ENCODE data around the gene RGMB.
"Not testable (repeated sequence)": the region's sequence is repeated elsewhere in the genome, so short reads cannot be mapped to it uniquely, and the experiment has no call there.

RGMB gene, protein sequence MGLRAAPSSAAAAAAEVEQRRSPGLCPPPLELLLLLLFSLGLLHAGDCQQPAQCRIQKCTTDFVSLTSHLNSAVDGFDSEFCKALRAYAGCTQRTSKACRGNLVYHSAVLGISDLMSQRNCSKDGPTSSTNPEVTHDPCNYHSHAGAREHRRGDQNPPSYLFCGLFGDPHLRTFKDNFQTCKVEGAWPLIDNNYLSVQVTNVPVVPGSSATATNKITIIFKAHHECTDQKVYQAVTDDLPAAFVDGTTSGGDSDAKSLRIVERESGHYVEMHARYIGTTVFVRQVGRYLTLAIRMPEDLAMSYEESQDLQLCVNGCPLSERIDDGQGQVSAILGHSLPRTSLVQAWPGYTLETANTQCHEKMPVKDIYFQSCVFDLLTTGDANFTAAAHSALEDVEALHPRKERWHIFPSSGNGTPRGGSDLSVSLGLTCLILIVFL

DNA sequence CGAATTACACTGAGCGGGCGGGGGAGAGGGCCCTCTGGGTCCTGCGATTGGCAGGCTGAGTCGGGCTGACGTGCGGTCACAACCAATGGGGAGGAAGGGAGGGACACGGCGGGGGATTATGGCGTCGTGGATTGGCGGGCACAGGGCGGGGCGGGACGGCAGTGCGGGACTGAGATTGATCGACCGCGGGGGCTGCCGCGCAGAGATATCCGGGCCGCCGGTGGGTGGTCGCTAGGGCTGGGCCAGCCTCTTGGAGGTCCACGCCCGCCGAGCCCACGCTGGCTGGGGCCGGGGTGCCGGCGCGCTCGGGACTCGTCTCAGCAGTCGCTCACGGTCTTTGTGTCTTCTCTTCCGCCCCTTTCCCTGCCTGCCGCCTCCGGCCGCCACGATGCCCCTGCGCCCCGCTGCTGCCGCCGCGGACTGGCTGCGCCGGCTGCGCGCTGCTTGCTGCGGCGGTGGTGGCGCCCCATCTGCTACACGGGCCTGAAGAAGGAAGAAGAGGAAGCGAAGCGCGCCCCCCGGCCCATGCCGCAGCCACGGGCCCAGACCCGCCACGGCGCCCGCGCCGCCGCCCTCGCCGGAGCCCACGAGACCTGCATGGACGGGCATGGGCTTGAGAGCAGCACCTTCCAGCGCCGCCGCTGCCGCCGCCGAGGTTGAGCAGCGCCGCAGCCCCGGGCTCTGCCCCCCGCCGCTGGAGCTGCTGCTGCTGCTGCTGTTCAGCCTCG, at the start of gene RGMB:
Gene RGMB, plus strand, starts transcription at position 200 of the 728 bp plus-strand sequence. Its CDS starts 408 bp downstream, at position 608.
- peak; percentile 95 for DNase-seq (ENCODE audit: low spot score)

DNA sequence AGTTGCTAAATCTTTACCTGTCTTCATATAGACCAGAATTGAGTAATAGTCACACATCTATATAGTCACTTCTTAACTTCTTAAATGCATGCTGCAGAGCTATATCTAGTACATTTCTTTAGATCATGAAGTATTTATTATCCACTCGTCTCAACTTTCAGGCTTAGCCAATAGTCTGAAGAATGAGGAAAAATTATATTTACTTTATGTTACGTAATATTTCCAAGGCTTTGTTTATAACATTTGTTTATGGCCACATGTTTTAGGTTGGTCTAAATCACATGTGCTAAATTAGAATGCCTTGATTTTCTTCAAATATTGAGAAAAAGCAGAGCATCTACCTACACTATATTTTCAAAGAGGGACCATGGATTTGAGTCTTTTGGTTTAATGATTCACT, 47.2 kb upstream of the RGMB start:
- DNase-seq (ENCODE audit: low spot score), result no peak

DNA sequence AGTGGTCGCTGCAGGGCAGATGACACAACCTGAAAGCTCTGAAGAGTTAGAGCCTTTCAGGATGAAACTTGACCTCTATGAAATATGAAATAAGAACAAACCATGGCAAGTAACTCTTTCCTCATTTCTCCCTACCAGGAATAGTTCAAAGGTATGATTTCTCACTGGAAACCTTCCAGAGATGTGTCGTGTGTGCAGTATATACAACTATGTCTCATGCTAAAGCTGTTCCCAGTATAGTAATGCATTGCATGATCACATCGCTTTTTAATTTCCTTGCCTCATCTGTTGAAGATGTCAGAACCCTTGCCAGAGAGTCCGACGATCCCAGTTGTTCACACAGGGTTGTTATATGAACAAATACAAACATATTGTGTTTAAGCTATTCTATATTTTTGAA, 45.8 kb upstream of the RGMB start:
- DNase-seq (ENCODE audit: low spot score), result no peak

DNA sequence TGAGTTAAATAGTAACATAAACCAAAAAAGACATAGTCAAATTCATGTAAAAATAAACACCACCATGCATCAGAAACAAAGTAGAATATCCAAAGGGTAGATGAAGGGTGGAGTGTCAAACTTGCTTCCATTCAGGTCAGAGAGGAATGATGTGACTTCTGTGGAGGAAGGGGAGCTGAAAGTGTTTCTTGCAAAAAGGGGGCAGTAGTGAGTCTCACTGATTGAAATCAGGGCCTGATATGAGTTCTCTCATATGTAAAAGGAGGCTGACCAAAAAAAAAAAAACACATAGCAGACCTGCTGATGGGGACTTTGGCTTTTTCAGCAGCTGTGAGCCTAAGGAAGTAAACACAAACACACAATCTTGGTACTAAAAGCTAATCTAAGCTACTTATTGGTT, 38.8 kb upstream of the RGMB start:
- DNase-seq (ENCODE audit: low spot score), result no peak

DNA sequence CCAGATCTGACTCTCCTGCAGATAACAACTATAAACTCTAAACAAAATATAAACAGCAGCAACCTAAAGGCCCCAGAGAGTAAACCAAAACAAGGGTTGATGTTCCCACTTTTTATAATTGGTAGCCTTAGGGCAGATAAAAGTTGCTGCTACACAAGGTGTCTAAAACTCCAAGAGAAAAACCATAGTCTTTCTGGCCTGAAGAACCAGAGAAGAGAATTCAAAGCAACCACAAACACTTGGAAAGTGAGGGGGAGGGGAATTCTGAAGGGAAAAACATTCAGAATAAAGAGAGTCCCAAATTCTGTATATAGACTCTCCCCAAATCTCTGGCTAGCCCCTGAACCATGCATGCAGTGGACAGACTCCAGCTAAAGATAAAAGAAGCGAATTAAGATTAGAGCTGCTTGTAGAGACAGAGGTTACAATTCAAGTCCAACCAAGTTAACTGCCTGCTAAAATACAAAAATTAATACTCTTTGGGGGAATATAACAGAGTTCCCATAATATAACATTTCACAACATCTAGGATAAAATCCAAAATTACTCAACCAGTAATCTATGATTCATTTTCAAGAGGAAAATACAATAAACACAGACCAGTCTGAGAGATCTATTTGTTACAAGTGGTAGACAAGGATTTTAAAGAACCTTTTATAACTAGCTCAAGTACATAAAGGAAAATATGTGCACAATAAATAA, 37.5 kb upstream of the RGMB start:
- no peak for DNase-seq (ENCODE audit: low spot score)

DNA sequence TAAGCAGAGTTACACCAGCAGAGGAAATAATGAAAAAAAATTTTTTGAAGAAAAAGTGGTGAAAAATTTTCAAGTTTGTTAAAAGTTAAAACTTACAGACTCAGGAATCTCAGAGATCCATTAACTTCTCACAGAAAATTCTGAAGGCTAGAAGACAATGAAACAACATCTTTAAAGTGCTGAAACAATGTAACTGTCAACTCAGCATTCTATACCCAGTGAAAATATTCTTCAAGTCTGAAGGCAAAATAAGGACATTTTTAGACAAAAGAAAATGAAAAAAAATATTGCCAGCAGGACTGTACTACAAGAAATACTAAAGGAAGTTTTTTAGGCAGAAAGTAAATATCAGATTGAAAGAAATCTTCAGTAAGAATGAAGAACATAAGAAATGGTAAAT, 36.7 kb upstream of the RGMB start:
- no peak for DNase-seq (ENCODE audit: low spot score)

DNA sequence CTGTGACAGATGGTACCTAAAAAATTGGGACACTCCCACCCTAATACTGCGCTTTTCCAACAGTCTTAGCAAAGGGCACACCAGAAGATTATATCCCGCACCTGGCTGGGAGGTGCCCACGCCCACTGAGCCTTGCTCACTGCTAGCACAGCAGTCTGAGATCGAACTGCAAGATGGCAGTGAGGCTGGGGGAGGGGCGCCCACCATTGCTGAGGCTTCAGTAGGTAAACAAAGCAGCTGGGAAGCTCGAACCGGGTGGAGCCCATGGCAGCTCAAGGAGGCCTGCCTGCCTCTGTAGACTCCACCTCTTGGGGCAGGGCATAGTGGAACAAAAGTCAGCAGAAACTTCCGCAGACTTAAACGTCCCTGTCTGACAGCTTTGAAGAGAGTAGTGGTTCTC, 36.0 kb upstream of the RGMB start:
- not testable (repeated sequence) for DNase-seq (ENCODE audit: low spot score)

DNA sequence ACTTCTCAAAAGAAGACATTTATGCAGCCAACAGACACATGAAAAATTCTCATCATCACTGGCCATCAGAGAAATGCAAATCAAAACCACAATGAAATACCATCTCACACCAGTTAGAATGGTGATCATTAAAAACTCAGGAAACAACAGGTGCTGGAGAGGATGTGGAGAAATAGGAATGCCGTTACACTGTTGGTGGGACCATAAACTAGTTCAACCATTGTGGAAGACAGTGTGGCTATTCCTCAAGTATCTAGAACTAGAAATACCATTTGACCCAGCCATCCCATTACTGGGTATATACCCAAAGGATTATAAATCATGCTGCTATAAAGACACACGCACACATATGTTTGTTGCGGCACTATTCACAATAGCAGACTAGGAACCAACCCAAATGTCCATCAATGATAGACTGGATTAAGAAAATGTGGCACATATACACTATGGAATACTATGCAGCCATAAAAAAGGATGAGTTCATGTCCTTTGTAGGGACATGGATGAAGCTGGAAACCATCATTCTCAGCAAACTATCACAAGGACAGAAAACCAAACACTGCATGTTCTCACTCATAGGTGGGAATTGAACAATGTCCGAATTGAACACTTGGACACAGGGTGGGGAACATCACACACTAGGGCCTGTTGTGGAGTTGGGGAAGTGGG, 34.8 kb upstream of the RGMB start:
- DNase-seq (ENCODE audit: low spot score), result not testable (repeated sequence)

DNA sequence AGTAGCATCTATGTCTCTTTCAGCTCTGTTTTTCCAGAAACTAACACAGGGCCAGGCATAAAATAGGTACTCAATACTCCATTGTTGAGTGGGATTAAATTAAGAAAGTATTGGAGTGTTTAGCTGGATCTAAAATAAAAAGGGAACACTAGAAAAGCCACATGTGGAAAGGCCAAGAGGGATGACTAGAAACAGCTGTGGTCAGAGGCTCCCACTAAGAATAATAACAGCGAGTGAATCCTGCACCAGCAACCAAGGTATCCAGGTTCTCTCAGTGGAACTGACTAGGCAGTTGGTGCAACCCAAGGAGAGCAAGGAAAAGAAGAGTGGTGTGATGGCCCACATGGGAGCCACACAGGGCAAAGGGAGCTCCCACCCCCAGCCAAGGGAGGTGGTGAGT, 31.5 kb upstream of the RGMB start:
- no peak for DNase-seq (ENCODE audit: low spot score)

DNA sequence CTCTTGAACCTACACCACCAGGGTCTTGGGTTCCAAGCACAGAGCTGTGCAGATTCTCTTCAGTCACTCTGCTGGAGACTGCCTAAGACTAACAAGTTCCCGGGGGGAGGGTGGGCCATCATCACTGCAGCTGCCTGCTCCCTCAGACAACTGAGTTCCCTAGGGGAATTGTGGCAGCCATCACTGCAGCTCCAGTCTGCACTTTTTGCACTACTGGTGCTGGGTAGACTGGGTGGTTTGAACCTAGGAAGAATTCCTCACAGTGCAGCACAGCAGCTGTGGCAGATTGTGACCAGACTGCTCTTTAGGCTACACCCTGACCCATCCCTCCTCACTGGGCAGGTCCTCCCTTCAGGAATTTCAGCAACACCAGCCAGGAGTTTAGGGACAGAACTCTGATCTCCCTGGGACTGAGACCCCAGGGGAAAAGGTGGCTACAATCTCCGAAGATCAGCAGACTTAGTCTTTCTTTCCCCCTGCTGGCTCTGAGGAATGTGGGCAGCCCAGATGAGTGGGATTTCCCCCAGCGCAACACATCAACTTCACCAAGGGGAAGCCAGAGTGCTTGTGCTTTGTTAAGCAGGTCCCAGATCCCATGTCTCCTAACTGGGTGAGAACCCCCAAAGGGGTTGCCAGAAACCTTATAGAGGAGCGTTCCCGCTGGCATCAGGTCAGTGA, 30.9 kb upstream of the RGMB start:
- no peak for DNase-seq (ENCODE audit: low spot score)

DNA sequence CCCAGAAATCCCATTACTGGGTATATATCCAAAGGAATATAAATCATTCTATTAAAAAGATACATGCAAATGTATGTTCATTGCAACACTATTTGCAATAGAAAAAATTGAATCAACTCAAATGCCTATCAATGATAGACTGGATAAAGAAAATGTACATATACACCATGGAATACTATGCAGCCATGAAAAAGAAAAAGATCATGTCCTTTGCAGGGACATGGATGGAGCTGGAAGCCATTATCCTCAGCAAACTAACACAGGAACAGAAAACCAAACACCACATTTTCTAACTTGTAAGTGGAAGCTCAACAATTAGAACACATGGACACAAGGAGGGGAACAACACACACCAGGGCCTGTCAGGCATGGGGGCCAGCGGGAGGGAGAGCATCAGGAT, 25.2 kb upstream of the RGMB start:
- DNase-seq (ENCODE audit: low spot score), result not testable (repeated sequence)

DNA sequence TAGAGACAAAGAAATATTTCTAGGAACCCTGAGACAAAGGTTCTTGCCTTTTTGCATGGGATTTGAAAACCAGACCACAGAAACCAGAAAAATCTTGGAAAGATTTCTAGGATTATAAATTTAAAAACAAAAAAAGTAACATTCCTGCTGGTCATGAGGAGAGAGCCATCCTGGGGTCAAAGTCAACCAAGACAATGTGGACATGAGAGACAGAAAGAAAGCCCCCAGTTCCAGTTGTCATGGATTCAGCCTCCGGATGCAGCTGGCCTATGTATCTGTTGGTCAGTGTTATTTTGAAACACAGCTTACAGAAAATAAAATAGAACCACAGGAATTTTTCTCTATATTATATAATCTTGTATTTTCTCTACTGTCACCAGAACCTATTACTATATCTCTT, 24.4 kb upstream of the RGMB start:
- no peak for DNase-seq (ENCODE audit: low spot score)

DNA sequence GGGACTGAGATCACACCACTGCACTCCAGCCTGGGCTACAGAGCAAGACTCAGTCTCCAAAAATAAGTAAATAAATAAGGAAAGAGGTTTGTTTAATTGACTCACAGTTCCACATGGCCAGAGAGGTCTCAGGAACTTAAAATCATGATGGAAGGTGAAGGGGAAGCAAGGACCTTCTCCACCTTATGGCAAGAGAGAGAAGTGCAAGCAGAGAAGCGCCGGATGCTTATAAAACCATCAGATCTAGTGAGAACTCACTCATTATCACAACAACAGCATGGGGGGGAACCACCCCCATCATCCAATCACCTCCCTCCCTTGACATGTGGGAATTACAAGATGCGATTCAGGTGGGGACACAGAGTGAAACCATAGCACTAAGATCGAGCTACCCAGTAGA, 22.8 kb upstream of the RGMB start:
- DNase-seq (ENCODE audit: low spot score), result peak; percentile 1

DNA sequence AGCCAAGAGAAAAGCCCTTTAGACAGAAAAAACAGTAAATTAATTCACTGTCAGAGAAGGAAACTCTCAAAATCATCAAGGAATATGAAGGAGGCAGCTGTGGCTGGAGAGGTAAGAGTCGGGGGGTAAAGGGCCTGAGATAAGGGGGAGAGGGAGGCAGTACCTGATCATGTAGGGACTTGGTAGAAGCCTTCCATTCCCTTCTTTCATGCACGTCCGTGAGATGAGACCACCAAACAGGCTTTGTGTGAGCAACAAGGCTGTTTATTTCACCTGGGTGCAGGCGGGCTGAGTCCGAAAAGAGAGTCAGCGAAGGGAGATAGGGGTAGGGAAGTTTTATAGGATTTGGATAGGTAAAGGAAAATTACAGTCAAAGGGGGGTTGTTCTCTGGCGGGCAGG, 21.1 kb upstream of the RGMB start:
- DNase-seq (ENCODE audit: low spot score), result not testable (repeated sequence)

DNA sequence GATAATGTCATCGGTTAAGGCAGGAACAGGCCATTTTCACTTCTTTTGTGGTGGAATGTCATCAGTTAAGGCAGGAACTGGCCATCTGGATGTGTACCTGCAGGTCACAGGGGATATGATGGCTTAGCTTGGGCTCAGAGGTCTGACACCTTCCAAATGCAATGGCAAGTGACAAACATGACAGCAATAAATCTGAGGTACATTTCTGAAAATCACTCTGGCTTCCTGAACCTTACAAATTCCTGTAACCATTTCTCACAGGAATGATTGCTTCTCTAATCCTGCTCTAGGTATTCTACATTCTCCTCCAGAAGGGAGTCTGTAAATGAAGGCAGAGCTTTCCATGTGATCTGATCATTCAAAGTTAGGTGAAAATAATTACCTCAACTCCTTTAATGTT, 20.7 kb upstream of the RGMB start:
- DNase-seq (ENCODE audit: low spot score), result not testable (repeated sequence)

DNA sequence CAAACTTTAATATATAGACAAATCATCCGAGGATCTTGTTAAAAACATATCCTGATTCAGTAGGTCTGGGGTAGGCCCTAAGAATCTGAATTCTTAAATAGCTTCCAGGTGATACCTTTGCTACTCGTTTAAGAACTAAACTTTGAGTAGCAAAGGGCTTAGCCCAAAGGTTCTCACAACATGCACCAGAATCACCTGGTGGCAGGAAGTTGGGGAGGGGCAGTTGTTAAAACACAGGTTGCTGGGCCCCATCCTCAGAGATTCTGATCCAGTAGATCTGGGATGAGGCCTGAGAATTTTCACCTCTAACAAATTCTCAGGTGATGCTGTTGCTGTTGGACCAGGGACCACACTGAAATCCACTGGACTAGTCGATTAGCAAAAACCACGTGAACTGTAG, 20.0 kb upstream of the RGMB start:
- no peak for DNase-seq (ENCODE audit: low spot score)

DNA sequence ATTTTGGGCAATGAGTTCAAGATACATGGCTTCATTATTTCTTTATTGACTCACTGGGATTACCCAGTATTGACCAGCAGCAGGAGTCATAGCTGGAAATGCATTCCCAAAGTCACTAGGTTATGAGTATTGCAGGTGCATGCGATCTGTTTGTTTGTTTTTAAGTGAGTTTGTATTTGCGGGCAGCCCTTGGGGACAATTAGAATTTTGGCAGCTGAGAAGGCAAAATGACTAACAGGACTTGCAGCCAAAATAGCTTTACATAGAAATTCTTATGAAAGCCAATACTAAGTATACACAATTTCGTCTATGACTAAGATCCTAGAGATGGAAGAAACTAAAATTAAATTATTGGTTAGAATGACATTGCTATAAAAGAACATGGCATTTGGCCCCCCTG, 18.1 kb upstream of the RGMB start:
- no peak for DNase-seq (ENCODE audit: low spot score)

DNA sequence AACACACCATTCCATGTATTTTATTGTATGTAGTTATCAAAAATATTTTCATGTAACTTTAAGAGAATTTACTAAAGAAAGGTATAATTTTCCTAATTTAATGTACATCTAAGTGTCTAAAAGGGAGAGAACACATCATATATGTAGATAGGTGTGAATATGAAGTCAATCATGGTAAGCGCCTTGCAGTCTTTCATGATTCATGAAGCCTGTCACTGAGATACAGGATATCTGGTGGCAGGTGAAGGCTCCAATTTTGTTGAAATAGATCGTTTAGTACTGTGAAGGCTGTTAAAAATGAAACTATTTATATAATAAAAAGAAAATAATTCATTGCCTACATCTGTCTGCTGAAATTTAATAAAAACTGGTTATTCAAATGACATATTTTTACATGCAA, 15.5 kb upstream of the RGMB start:
- DNase-seq (ENCODE audit: low spot score), result no peak

DNA sequence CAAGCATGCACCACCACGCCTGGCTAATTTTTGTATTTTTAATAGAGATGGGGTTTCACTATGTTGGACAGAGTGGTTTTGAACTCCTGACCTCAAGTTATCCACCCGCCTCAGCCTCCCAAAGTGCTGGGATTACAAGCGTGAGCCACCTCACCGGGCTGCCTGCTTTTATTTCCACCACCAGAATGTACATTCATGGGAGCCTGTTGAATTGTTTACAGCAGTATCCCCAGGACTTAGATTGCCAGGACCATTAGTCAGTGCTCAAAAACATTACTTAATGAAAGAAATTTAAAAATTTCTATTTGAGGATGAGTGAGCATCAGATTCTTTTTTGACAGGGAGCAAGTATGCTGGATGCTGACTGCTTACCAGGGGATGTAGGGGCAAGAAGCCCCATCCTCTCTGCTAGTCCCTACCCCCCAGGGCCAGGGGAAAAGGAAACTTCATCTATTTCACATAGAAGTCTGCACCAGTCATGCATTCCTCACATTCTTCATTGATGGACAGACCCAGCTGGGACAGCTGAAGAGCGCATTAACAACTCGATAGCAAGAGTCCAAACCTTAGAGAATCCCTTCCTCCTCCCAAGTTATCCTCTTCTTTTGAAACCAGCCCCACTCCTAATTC, 10.3 kb upstream of the RGMB start:
- DNase-seq (ENCODE audit: low spot score), result no peak

DNA sequence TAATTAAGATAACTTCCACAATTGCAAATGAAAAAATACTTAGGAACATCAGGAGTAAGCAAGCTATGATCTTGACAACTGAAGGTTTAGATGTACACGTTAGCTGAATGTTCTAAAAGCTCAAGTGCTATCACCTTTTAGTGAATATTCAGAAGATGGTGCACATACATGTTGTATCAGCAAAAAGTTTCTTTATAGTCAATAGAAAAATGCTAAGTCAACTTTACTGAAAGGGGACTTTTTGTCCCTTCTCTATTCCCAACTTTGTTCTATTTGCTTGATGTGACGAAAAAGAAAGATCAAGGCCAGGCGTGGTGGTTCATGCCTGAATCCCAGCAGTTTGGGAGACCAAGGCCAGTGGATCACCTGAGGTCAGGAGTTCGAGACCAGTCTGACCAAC, 7.6 kb upstream of the RGMB start:
- no peak for DNase-seq (ENCODE audit: low spot score)

DNA sequence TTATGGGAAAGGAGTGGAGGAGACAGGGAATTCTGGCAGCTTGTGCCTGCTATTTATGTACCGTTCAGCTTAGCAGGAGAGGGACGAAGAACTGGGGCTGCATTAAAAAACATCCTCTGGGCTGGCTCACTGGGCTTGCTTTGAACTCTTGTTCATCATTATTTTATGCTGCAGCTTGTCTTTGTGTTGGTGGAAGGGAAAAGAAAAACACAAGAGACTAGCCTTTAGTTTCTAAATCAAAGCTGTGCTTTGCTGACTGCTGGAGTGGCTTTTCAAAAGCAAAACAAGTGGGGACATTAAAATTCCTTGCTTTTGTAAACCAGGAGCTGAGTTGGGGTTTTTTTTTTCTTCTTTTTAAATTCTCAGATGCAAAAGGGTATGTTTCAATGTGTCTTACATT, 5.9 kb upstream of the RGMB start:
- DNase-seq (ENCODE audit: low spot score), result no peak
